Measurements from ENCODE around the gene C1orf105. TPM values are rescaled to one million over a fixed set of nuclear protein-coding genes. Genes with fewer than 3 reads are reported as not detected.
"Not testable (repeated sequence)": the region's sequence is repeated elsewhere in the genome, so short reads cannot be mapped to it uniquely, and the experiment has no call there.

The C1orf105 gene
- total RNA-seq, 1 donor from 2014 or later, result not detected

- Histone ChIP-seq H3K4me1 (peaks cover 24% of the 10 kb centered on the region), H3K79me2 (ENCODE audit: low read depth) (no peaks in the 10 kb centered on the region), H3K27ac (no peak overlapping the region), H3K9me3 (ENCODE audit: low read depth) (no peaks in the 10 kb centered on the region), H3F3A (ENCODE audit: low read depth) (peaks cover 13% of the 10 kb centered on the region), H3K9ac (no peak overlapping the region), H3K4me3 (no peak overlapping the region), H3K4me2 (no peak overlapping the region), H2AFZ (replicated peaks) (no peak overlapping the region), H3K36me3 (no peaks in the 10 kb centered on the region), H4K20me1 (ENCODE audit: low read depth) (no peaks in the 10 kb centered on the region), H3K27me3 (peaks cover 11% of the 10 kb centered on the region)
- Mint-ChIP-seq H3K9me3 (no peaks in the 10 kb centered on the region), H3K36me3 (no peaks in the 10 kb centered on the region), H3K27ac (no peak overlapping the region), H3K27me3 (ENCODE audit: insufficient read depth, low read depth) (peaks cover 2% of the 10 kb centered on the region), H3K4me1 (peaks cover 42% of the 10 kb centered on the region), H3K4me3 (no peak overlapping the region)
- TF ChIP-seq EZH2phosphoT487 (IDR thresholded peaks at IDR 0.05), result no peak
- no peak for TF ChIP-seq CTCF (IDR thresholded peaks at IDR 0.05)
- TF ChIP-seq EZH2 (IDR thresholded peaks at IDR 0.05), result no peak
- DNase-seq (ENCODE audit: low spot score), result no peak
Measured at GRCh38 chr1:172494166-172494565, 73.7 kb downstream of the C1orf105 start.

GRCh38 chr1:172496127-172496526 lies 75.6 kb downstream of the C1orf105 start:
- peak overlapping the region; percentile 93 for H3K27ac Mint-ChIP-seq

GRCh38 chr1:172496678-172497077 lies 76.2 kb downstream of the C1orf105 start:
- peak overlapping the region; percentile 76 for H3K27ac ChIP-seq
- H3K9ac ChIP-seq, result no peak overlapping the region
- peak overlapping the region; percentile 66 for H3K4me2 ChIP-seq
- no peaks in the 10 kb centered on the region for H3K9me3 ChIP-seq (ENCODE audit: low read depth)
- H3K27me3 Mint-ChIP-seq (ENCODE audit: insufficient read depth, low read depth), result peaks cover 5% of the 10 kb centered on the region
- no peaks in the 10 kb centered on the region for H3K27me3 ChIP-seq
- peak overlapping the region; percentile 93 for H3K27ac Mint-ChIP-seq
- peaks cover 13% of the 10 kb centered on the region for H3F3A ChIP-seq (ENCODE audit: low read depth)
- H3K79me2 ChIP-seq (ENCODE audit: low read depth), result no peaks in the 10 kb centered on the region
- DNase-seq (ENCODE audit: low spot score), result no peak
- TF ChIP-seq EZH2phosphoT487 (IDR thresholded peaks at IDR 0.05), result no peak
- no peak for TF ChIP-seq EZH2 (IDR thresholded peaks at IDR 0.05)
- TF ChIP-seq CTCF (IDR thresholded peaks at IDR 0.05), result no peak
- H3K4me3 ChIP-seq, result no peak overlapping the region
- peaks cover 41% of the 10 kb centered on the region for H3K4me1 Mint-ChIP-seq
- H3K36me3 ChIP-seq, result no peaks in the 10 kb centered on the region
- H4K20me1 ChIP-seq (ENCODE audit: low read depth), result no peaks in the 10 kb centered on the region
- H2AFZ ChIP-seq (replicated peaks), result no peak overlapping the region
- H3K36me3 Mint-ChIP-seq, result no peaks in the 10 kb centered on the region
- H3K4me1 ChIP-seq, result peaks cover 24% of the 10 kb centered on the region
- peak overlapping the region; percentile 53 for H3K4me3 Mint-ChIP-seq
- no peaks in the 10 kb centered on the region for H3K9me3 Mint-ChIP-seq

More at GRCh38 chr1:172496127-172496526, 75.6 kb downstream of the C1orf105 start:
- H3K36me3 ChIP-seq; H3K9me3 ChIP-seq (ENCODE audit: low read depth); H4K20me1 ChIP-seq (ENCODE audit: low read depth); DNase-seq (ENCODE audit: low spot score); H3K79me2 ChIP-seq (ENCODE audit: low read depth); H3K4me3 Mint-ChIP-seq; H3K9me3 Mint-ChIP-seq; H3K27ac ChIP-seq; H3K27me3 ChIP-seq; H3K27me3 Mint-ChIP-seq (ENCODE audit: insufficient read depth, low read depth); H3K36me3 Mint-ChIP-seq; H3K4me2 ChIP-seq; H3K4me3 ChIP-seq; H2AFZ ChIP-seq (replicated peaks); H3K9ac ChIP-seq: not testable (repeated sequence)
- peaks cover 39% of the 10 kb centered on the region for H3K4me1 Mint-ChIP-seq
- peaks cover 24% of the 10 kb centered on the region for H3K4me1 ChIP-seq
- H3F3A ChIP-seq (ENCODE audit: low read depth), result peaks cover 13% of the 10 kb centered on the region

- Mint-ChIP-seq H3K36me3 (no peaks in the 10 kb centered on the region), H3K27ac (peak overlapping the region; percentile 98), H3K4me1 (peaks cover 42% of the 10 kb centered on the region), H3K9me3 (no peaks in the 10 kb centered on the region), H3K4me3 (peak overlapping the region; percentile 63), H3K27me3 (ENCODE audit: insufficient read depth, low read depth) (peaks cover 3% of the 10 kb centered on the region)
- H3K36me3 ChIP-seq, result no peaks in the 10 kb centered on the region
- no peaks in the 10 kb centered on the region for H3K9me3 ChIP-seq (ENCODE audit: low read depth)
- peaks cover 13% of the 10 kb centered on the region for H3F3A ChIP-seq (ENCODE audit: low read depth)
- H4K20me1 ChIP-seq (ENCODE audit: low read depth), result no peaks in the 10 kb centered on the region
- H3K27ac ChIP-seq, result peak overlapping the region; percentile 76
- peak; percentile 87 for DNase-seq (ENCODE audit: low spot score)
- TF ChIP-seq CTCF (IDR thresholded peaks at IDR 0.05) (no peak), EZH2phosphoT487 (IDR thresholded peaks at IDR 0.05) (no peak), EZH2 (IDR thresholded peaks at IDR 0.05) (no peak)
- H3K79me2 ChIP-seq (ENCODE audit: low read depth), result no peaks in the 10 kb centered on the region
- H3K4me3 ChIP-seq, result no peak overlapping the region
- H2AFZ ChIP-seq (replicated peaks), result peak overlapping the region; percentile 52
- peaks cover 24% of the 10 kb centered on the region for H3K4me1 ChIP-seq
- no peaks in the 10 kb centered on the region for H3K27me3 ChIP-seq
- H3K4me2 ChIP-seq, result peak overlapping the region; percentile 66
- no peak overlapping the region for H3K9ac ChIP-seq
Measured at GRCh38 chr1:172497230-172497629, 76.7 kb downstream of the C1orf105 start.

Measured in neural progenitor cell (in vitro differentiated cells).